Measurements from ENCODE around the gene LSM14A. TPM values are rescaled to one million over a fixed set of nuclear protein-coding genes. Genes with fewer than 3 reads are reported as not detected.

The LSM14A gene
- total RNA-seq, 1 experiment from 2014 or later, result 199 TPM

DNA sequence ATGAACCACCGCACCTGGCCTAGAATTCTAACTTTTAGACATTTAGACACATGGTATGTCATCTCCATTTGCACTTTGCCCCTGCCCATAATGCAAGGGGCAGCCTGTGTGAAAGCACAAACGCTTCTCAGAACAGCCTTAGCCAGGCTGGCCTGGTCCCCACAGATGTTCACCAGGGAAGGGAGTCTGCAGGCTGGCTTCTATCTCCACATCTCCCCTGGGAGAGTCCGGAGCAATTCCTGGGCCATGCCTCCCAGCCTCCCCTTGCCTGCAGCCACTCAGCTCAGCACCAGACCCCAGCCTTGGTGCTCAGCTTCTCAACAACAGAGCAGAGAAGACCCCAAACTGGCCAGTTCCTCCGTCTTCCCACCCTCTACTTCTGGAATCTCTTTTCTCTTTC is 21.7 kb upstream of the LSM14A start:
- WGBS (ENCODE audit: extremely low coverage, insufficient read length, low lambda C conversion rate), result no CpG with 5 or more reads among the region's 4 CpGs
- Histone ChIP-seq H3K4me2 (ENCODE audit: insufficient read depth, insufficient read length, low read length) (no peak overlapping the region), H3K79me2 (ENCODE audit: insufficient read depth, low read length) (no peaks in the 10 kb centered on the region), H2BK5ac (ENCODE audit: insufficient read length, low read length) (no peak overlapping the region), H3K9me3 (ENCODE audit: control insufficient read depth, low read depth, low read length) (no peaks in the 10 kb centered on the region), H2BK15ac (ENCODE audit: low read depth, low read length) (no peak overlapping the region), H2BK12ac (ENCODE audit: insufficient read length, low read depth, low read length) (no peak overlapping the region), H2BK20ac (ENCODE audit: low read depth, low read length, poor library complexity, severe bottlenecking) (no peak overlapping the region), H3K18ac (ENCODE audit: insufficient read length, low read depth, low read length) (no peak overlapping the region), H4K5ac (ENCODE audit: insufficient read length, low read depth, low read length) (no peak overlapping the region), H3T11ph (ENCODE audit: low read length) (no peak overlapping the region), H3K27me3 (ENCODE audit: insufficient read depth, low read length) (no peaks in the 10 kb centered on the region), H3K4ac (ENCODE audit: low read depth, low read length) (no peak overlapping the region), H3K4me1 (ENCODE audit: insufficient read depth, low read length) (no peaks in the 10 kb centered on the region), H3K56ac (ENCODE audit: insufficient read length, low read depth, low read length) (no peak overlapping the region), H4K20me1 (ENCODE audit: control insufficient read depth, insufficient read depth, insufficient read length) (no peaks in the 10 kb centered on the region), H4K8ac (replicated peaks; ENCODE audit: insufficient read length, low read depth, low read length) (no peak overlapping the region), H3K9ac (ENCODE audit: extremely low read depth, insufficient read length, low read length) (no peak overlapping the region), H3K79me1 (ENCODE audit: insufficient read depth, low read depth, low read length, poor library complexity, severe bottlenecking) (no peaks in the 10 kb centered on the region), H2AK5ac (ENCODE audit: insufficient read length, low read length) (no peak overlapping the region), H2BK120ac (ENCODE audit: low read depth, low read length, poor library complexity, severe bottlenecking) (no peak overlapping the region), H3K14ac (ENCODE audit: insufficient read depth, low read length) (no peak overlapping the region), H3K23ac (ENCODE audit: insufficient read length, low read depth, low read length) (no peak overlapping the region), H3K23me2 (ENCODE audit: insufficient read length, low read depth, low read length, poor library complexity, severe bottlenecking) (no peaks in the 10 kb centered on the region), H4K91ac (ENCODE audit: insufficient read length, low read depth, low read length) (no peak overlapping the region), H2AFZ (ENCODE audit: low read length) (no peak overlapping the region), H3K27ac (ENCODE audit: insufficient read length, low read depth, low read length) (no peak overlapping the region)
- no peak for DNase-seq
- TF ChIP-seq, protein P1, sequence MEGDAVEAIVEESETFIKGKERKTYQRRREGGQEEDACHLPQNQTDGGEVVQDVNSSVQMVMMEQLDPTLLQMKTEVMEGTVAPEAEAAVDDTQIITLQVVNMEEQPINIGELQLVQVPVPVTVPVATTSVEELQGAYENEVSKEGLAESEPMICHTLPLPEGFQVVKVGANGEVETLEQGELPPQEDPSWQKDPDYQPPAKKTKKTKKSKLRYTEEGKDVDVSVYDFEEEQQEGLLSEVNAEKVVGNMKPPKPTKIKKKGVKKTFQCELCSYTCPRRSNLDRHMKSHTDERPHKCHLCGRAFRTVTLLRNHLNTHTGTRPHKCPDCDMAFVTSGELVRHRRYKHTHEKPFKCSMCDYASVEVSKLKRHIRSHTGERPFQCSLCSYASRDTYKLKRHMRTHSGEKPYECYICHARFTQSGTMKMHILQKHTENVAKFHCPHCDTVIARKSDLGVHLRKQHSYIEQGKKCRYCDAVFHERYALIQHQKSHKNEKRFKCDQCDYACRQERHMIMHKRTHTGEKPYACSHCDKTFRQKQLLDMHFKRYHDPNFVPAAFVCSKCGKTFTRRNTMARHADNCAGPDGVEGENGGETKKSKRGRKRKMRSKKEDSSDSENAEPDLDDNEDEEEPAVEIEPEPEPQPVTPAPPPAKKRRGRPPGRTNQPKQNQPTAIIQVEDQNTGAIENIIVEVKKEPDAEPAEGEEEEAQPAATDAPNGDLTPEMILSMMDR (conservative IDR thresholded peaks at IDR 0.05), result no peak
- H3K4me1 Mint-ChIP-seq, result peaks cover 1 to 3% of the 10 kb centered on the region in 2 experiments
- no peaks in the 10 kb centered on the region; a peak in 1 of 5 replicates for H3K9me3 Mint-ChIP-seq
- H3K36me3 Mint-ChIP-seq (ENCODE audit: insufficient read depth in 1 of 3, low read depth in 3 of 3), result no peaks in the 10 kb centered on the region
- peaks cover 2% of the 10 kb centered on the region; the same call in 1 of the 2 replicates for H3K27me3 Mint-ChIP-seq (ENCODE audit: low read depth)
- H3K4me3 Mint-ChIP-seq, result no peak overlapping the region
- no peak overlapping the region for H3K27ac Mint-ChIP-seq

Data from H9 (cell line).